Epithelial cell of esophagus (primary cell): ENCODE data around the gene DFFA.
A peak's percentile ranks its signal among the peaks of the same experiment; 100 is the strongest.

ENCODE experiments used
- DNase-seq: peaks from one replicate; pipeline ENCODE4 v3.0.0; 2010; ENCODE audit warnings: low read depth
- H3K4me3 ChIP-seq: 2 replicates; pipeline ENCODE4 v1.5.1; 2011; ENCODE audit warnings: mild to moderate bottlenecking, low read length, control low read depth
- CTCF ChIP-seq: IDR thresholded peaks from 2 replicates; pipeline ENCODE4 v1.5.1; 2011; ENCODE audit warnings: low read depth, mild to moderate bottlenecking, low read length, control low read depth, inconsistent platforms; ENCODE audit not compliant: insufficient read depth; ENCODE audit errors: missing control alignments

DFFA gene

GRCh38 chr1:10446790-10447422 lies 25.4 kb downstream of the DFFA start:
- DNase-seq, result no peak
- H3K4me3 ChIP-seq, result no peak overlapping the region
- TF ChIP-seq CTCF, result no peak

GRCh38 chr1:10444795-10445397 lies 27.4 kb downstream of the DFFA start:
- H3K4me3 ChIP-seq, result no peak overlapping the region
- TF ChIP-seq CTCF, result no peak

GRCh38 chr1:10444248-10444647 lies 28.1 kb downstream of the DFFA start:
- no peak overlapping the region for H3K4me3 ChIP-seq
- TF ChIP-seq CTCF, result no peak
- peak; percentile 24 for DNase-seq

More at GRCh38 chr1:10444795-10445397, 27.4 kb downstream of the DFFA start:
- DNase-seq, result no peak

GRCh38 chr1:10440794-10441193 lies 31.5 kb downstream of the DFFA start:
- DNase-seq, result no peak
- H3K4me3 ChIP-seq, result no peak overlapping the region
- TF ChIP-seq CTCF, result no peak

- no peak for TF ChIP-seq CTCF
- no peak for DNase-seq
- H3K4me3 ChIP-seq, result no peak overlapping the region
Measured at GRCh38 chr1:10440305-10440704, 32.0 kb downstream of the DFFA start.

GRCh38 chr1:10438677-10439163 lies 33.6 kb downstream of the DFFA start:
- no peak overlapping the region for H3K4me3 ChIP-seq
- TF ChIP-seq CTCF, result no peak
- no peak for DNase-seq

- no peak overlapping the region for H3K4me3 ChIP-seq
- no peak for TF ChIP-seq CTCF
- no peak for DNase-seq
Measured at GRCh38 chr1:10437052-10437451, 35.3 kb downstream of the DFFA start.
